Fibroblast of pulmonary artery (primary cell): Measurements from ENCODE around the gene LCE3C.

Source experiments
- DNase-seq: peaks from one replicate; pipeline ENCODE4 v3.0.0-alpha.2; 2010; ENCODE audit warnings: low read depth
- H3K4me3 ChIP-seq: replicated peaks from 2 replicates; pipeline ENCODE4 v1.5.1; 2011; ENCODE audit warnings: low read depth, mild to moderate bottlenecking, control low read depth, low read length, moderate library complexity
- CTCF ChIP-seq: IDR thresholded peaks from 2 replicates; pipeline ENCODE4 v1.5.1; 2011; ENCODE audit warnings: mild to moderate bottlenecking, control low read depth, low read length, inconsistent platforms; ENCODE audit errors: missing control alignments

Gene LCE3C

GRCh38 chr1:152582647-152583046 is 17.4 kb upstream of the LCE3C start:
- no peak overlapping the region for H3K4me3 ChIP-seq
- TF ChIP-seq CTCF, result no peak
- DNase-seq, result no peak

GRCh38 chr1:152585586-152585985 is 14.4 kb upstream of the LCE3C start:
- no peak for DNase-seq
- TF ChIP-seq CTCF, result no peak
- no peak overlapping the region for H3K4me3 ChIP-seq

GRCh38 chr1:152596986-152597385 is 3.0 kb upstream of the LCE3C start:
- no peak for DNase-seq
- no peak for TF ChIP-seq CTCF
- H3K4me3 ChIP-seq, result no peak overlapping the region

- H3K4me3 ChIP-seq, result no peak within 1 kb of the TSS
- no peak for DNase-seq
- no peak for TF ChIP-seq CTCF
Measured at GRCh38 chr1:152613511-152613910, 13.5 kb downstream of the LCE3C start, which contains the start of gene LCE3B. Gene LCE3B (plus strand): TSS chr1:152613811. CDS start chr1:152613811, 0 bp downstream.

- TF ChIP-seq CTCF, result no peak
- H3K4me3 ChIP-seq, result no peak overlapping the region
Measured at GRCh38 chr1:152621993-152622392, 22.0 kb downstream of the LCE3C start.

GRCh38 chr1:152622803-152623202 is 22.8 kb downstream of the LCE3C start, which contains the start of gene LCE3A:
Gene LCE3A (minus strand): TSS chr1:152623103. CDS start chr1:152623103, 0 bp downstream.
- DNase-seq, result no peak
- no peak for TF ChIP-seq CTCF
- no peak within 1 kb of the TSS for H3K4me3 ChIP-seq

More at GRCh38 chr1:152621993-152622392, 22.0 kb downstream of the LCE3C start:
- no peak for DNase-seq

- H3K4me3 ChIP-seq, result no peak overlapping the region
- no peak for TF ChIP-seq CTCF
- no peak for DNase-seq
Measured at GRCh38 chr1:152623203-152623844, 23.3 kb downstream of the LCE3C start.
